Measurements from ENCODE around the gene CGB1. TPM values are rescaled to one million over a fixed set of nuclear protein-coding genes. Genes with fewer than 3 reads are reported as not detected.

Gene CGB1
- total and polyA plus RNA-seq, 2 donors (not counting 3 experiments of a cell fraction or from before 2014, with no cell fraction given), result not detected

DNA sequence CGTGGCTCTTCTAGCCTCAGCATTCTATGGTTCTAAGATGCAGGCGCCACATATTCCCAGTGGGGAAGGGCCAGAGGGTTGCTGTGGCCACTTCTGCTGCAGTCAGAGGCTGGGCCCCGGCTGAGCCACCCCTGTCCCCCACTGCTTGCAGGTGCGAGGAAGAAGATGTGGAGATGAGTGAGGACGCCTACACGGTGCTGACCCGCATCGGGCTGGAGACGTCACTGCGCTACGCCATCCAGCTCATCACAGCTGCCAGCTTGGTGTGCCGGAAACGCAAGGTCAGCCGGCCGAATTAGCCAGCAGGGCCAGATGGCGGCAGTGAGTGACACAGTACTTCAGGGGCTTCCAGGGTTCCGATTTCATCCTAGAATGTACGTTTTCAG lies 21.8 kb downstream of the CGB1 start:
- H3K4me3 ChIP-seq (replicated peaks in 1 of 3; ENCODE audit: insufficient read depth in 1 of 3, low read depth in 1 of 3, low read length in 3 of 3), result no peak overlapping the region
- DNase-seq (ENCODE audit: low read depth, low spot score) (no peak), FAIRE-seq (no peak)
- no peaks in the 10 kb centered on the region for H3K79me2 ChIP-seq (ENCODE audit: control insufficient read depth, insufficient read depth, low read length)
- ChIA-PET CTCF (no interaction called here), POLR2A (no interaction called here)
- H3K27ac ChIP-seq (ENCODE audit: insufficient read depth, low read depth, low read length), result no peak overlapping the region
- H3K9me1 ChIP-seq (replicated peaks; ENCODE audit: control insufficient read depth, extremely low read depth, insufficient read depth, low read length), result no peaks in the 10 kb centered on the region
- TF ChIP-seq, protein P1, sequence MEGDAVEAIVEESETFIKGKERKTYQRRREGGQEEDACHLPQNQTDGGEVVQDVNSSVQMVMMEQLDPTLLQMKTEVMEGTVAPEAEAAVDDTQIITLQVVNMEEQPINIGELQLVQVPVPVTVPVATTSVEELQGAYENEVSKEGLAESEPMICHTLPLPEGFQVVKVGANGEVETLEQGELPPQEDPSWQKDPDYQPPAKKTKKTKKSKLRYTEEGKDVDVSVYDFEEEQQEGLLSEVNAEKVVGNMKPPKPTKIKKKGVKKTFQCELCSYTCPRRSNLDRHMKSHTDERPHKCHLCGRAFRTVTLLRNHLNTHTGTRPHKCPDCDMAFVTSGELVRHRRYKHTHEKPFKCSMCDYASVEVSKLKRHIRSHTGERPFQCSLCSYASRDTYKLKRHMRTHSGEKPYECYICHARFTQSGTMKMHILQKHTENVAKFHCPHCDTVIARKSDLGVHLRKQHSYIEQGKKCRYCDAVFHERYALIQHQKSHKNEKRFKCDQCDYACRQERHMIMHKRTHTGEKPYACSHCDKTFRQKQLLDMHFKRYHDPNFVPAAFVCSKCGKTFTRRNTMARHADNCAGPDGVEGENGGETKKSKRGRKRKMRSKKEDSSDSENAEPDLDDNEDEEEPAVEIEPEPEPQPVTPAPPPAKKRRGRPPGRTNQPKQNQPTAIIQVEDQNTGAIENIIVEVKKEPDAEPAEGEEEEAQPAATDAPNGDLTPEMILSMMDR (IDR thresholded peaks at IDR 0.05; ENCODE audit: extremely low read depth in 1 of 2, insufficient read depth in 1 of 2, low read depth in 1 of 2, low read length in 2 of 2), result no peak
- no peak for TF ChIP-seq GATA2 (IDR thresholded peaks at IDR 0.05; ENCODE audit: insufficient read depth, insufficient read length, low read depth, low read length)
- no peak for TF ChIP-seq POLR2A (IDR thresholded peaks at IDR 0.05; ENCODE audit: low read depth, low read length)
- no peak for TF ChIP-seq FOS (IDR thresholded peaks at IDR 0.05; ENCODE audit: borderline replicate concordance, insufficient read depth, low read length)
- no peak for TF ChIP-seq JUN (IDR thresholded peaks at IDR 0.05; ENCODE audit: borderline replicate concordance, insufficient read depth, insufficient read length, low read depth)
- no peak for TF ChIP-seq POLR2AphosphoS5 (IDR thresholded peaks at IDR 0.05; ENCODE audit: insufficient read depth, low read depth, low read length)
- no peak for TF ChIP-seq MYC (IDR thresholded peaks at IDR 0.05; ENCODE audit: low read depth, low read length)
- TF ChIP-seq EZH2 (IDR thresholded peaks at IDR 0.05; ENCODE audit: borderline replicate concordance, low read depth, low read length, severe bottlenecking), result no peak
- TF ChIP-seq, protein P2, sequence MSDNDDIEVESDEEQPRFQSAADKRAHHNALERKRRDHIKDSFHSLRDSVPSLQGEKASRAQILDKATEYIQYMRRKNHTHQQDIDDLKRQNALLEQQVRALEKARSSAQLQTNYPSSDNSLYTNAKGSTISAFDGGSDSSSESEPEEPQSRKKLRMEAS (IDR thresholded peaks at IDR 0.05; ENCODE audit: insufficient read depth, insufficient read length), result no peak
- H3K9me3 ChIP-seq (replicated peaks; ENCODE audit: control insufficient read depth, insufficient read depth, low read length), result no peaks in the 10 kb centered on the region
- H2AFZ ChIP-seq (ENCODE audit: low read depth, low read length), result no peak overlapping the region
- peaks cover 0 to 30% of the 10 kb centered on the region in 2 experiments for H3K36me3 ChIP-seq (ENCODE audit: control insufficient read depth in 2 of 2, extremely low read depth in 1 of 2, insufficient read depth in 2 of 2, low read length in 2 of 2)
- H4K20me1 ChIP-seq (replicated peaks; ENCODE audit: control insufficient read depth, extremely low read depth, insufficient read depth, low read length), result no peaks in the 10 kb centered on the region
- BruUV-seq (replicated peaks), result no TSS peak
- intact Hi-C loops (cut with micrococcal nuclease) (no loop called here), dilution Hi-C loops (cut with MboI; ENCODE audit: extremely low pct_ligation_motif_present, low sequenced_read_pairs) (no loop called here)
- H3K4me1 ChIP-seq (ENCODE audit: control insufficient read depth, extremely low read depth, insufficient read depth, low read length), result peaks cover 10% of the 10 kb centered on the region
- no peak overlapping the region for H3K9ac ChIP-seq (replicated peaks; ENCODE audit: extremely low read depth, insufficient read depth, low read length)
- no peaks in the 10 kb centered on the region for H3K27me3 ChIP-seq (ENCODE audit: control insufficient read depth in 2 of 2, insufficient read depth in 2 of 2, low read length in 2 of 2)
- no peak overlapping the region for H3K4me2 ChIP-seq (ENCODE audit: insufficient read depth, low read length)

Data from endothelial cell of umbilical vein (primary cell).